Lung (tissue), 12 donors: ENCODE results near the gene NOVA2. TPM values are rescaled to one million over a fixed set of nuclear protein-coding genes. Genes with fewer than 3 reads are reported as not detected.

Experiments used
- ATAC-seq: fragments of 200-7000 bp; cut with Tn5 transposase; one replicate; pipeline ENCODE4 v1.9.1; 2020; ENCODE audit warnings: moderate number of reproducible peaks; ENCODE audit not compliant: insufficient read depth, low FRiP score
- DNase-seq, 3 donors: peaks; one replicate each; pipeline ENCODE4 v3.0.0-alpha.2; 2013 to 2017
- H3K27ac ChIP-seq, 2 donors: one replicate each; pipeline ENCODE4 v1.5.1; 2013; ENCODE audit warnings: mild to moderate bottlenecking in 2 of 2, moderate library complexity in 2 of 2, control low read depth in 1 of 2, inconsistent platforms in 1 of 2, low read depth in 1 of 2, low read length in 1 of 2
- H3K27me3 ChIP-seq, 3 donors: one replicate each; pipeline ENCODE4 v1.5.1; 2013; ENCODE audit warnings: low read length in 2 of 3; ENCODE audit not compliant: control insufficient read depth in 3 of 3, insufficient read depth in 3 of 3
- H3K36me3 ChIP-seq, 4 donors: one replicate each; pipeline ENCODE4 v1.5.1; 2013; ENCODE audit warnings: low read length in 4 of 4, mild to moderate bottlenecking in 1 of 4, moderate library complexity in 1 of 4; ENCODE audit not compliant: control insufficient read depth in 4 of 4, insufficient read depth in 4 of 4
- H3K4me1 ChIP-seq, 5 donors: one replicate each; pipeline ENCODE4 v1.5.1; 2013; ENCODE audit warnings: low read length in 5 of 5, mild to moderate bottlenecking in 2 of 5, moderate library complexity in 1 of 5; ENCODE audit not compliant: control insufficient read depth in 5 of 5, insufficient read depth in 5 of 5
- H3K4me3 ChIP-seq: one replicate; pipeline ENCODE4 v1.5.1; 2013; ENCODE audit warnings: mild to moderate bottlenecking, control low read depth, moderate library complexity
- H3K9ac ChIP-seq, 2 donors: one replicate each; pipeline ENCODE4 v1.5.1; 2013; ENCODE audit warnings: low read length in 2 of 2, control low read depth in 1 of 2; ENCODE audit not compliant: insufficient read depth in 1 of 2
- H3K9me3 ChIP-seq, 4 donors: one replicate each; pipeline ENCODE4 v1.5.1; 2013; ENCODE audit warnings: low read length in 3 of 4, mild to moderate bottlenecking in 1 of 4, moderate library complexity in 1 of 4; ENCODE audit not compliant: control insufficient read depth in 4 of 4, insufficient read depth in 3 of 4
- CTCF ChIP-seq: IDR thresholded peaks from 2 replicates; pipeline ENCODE4 v1.5.1; 2012; ENCODE audit warnings: mild to moderate bottlenecking; ENCODE audit errors: control extremely low read depth, extremely low read depth
- WGBS, 2 donors: extraction: QIAGEN DNeasy Blood & Tissue Kit; methylation state at CpG; one replicate each; pipeline ENCODE4 v1.1.7; 2013; 5-methylcytosine and 5-hydroxymethylcytosine counted together
- polyA plus RNA-seq, 2 donors: library from polyadenylated mRNA; stranded (reverse); fragments of 200-250 nt; gene quantifications; one replicate each; pipeline ENCODE4 v1.2.1, GENCODE V29; 2013
- total RNA-seq, 2 donors: library from RNA; depleted of rRNA in 1 of 2; stranded (reverse); fragments of >200 nt in 1 of 2; gene quantifications; one replicate each; pipeline ENCODE4 v1.2.1, GENCODE V29; 2014 to 2021
- donor health status: control.
- donor health status: control.
- donor health status: Bipolar disorder and iron deficiency.
- donor health status: healthy.
- donor health status: DM: yes; HTN: yes; CAD: no.

Gene NOVA2
- total and polyA plus RNA-seq, 4 donors: 2.3 to 11.6 (median 4.8) TPM

- peak overlapping the region in 1 of 2 donors; percentile 34 for H3K27ac ChIP-seq
- H3K27me3 ChIP-seq: peaks cover 2 to 47% (median 27%) of the 10 kb centered on the region in 3 donors
- 53 to 71% methylated on average over 5 of the region's 5 CpGs for WGBS, 2 donors
These were observed 4.0 kb downstream of the NOVA2 start for GRCh38 chr19:45969676-45970075.

GRCh38 chr19:45968626-45969025 lies 5.0 kb downstream of the NOVA2 start:
- no peak for DNase-seq
- Histone ChIP-seq H3K27ac (no peak overlapping the region), H3K9ac (no peak overlapping the region), H3K9me3 (peaks cover 0 to 3% (median 0%) of the 10 kb centered on the region in 4 donors), H3K4me3 (no peak overlapping the region), H3K36me3 (no peaks in the 10 kb centered on the region), H3K4me1 (no peaks in the 10 kb centered on the region), H3K27me3 (peaks cover 2 to 40% (median 19%) of the 10 kb centered on the region in 3 donors)
- ATAC-seq: no peak
- no peak for TF ChIP-seq CTCF
- WGBS, 2 donors: 71 to 82% methylated on average over 9 of the region's 9 CpGs

More at GRCh38 chr19:45969676-45970075, 4.0 kb downstream of the NOVA2 start:
- no peaks in the 10 kb centered on the region for H3K36me3 ChIP-seq
- DNase-seq: no peak
- peaks cover 0 to 3% (median 0%) of the 10 kb centered on the region in 4 donors for H3K9me3 ChIP-seq
- no peak overlapping the region for H3K4me3 ChIP-seq
- H3K4me1 ChIP-seq: no peaks in the 10 kb centered on the region
- no peak for TF ChIP-seq CTCF
- no peak overlapping the region for H3K9ac ChIP-seq
- ATAC-seq: no peak

GRCh38 chr19:45967246-45967645 lies 6.4 kb downstream of the NOVA2 start:
- H3K27me3 ChIP-seq: peaks cover 2 to 31% (median 13%) of the 10 kb centered on the region in 3 donors
- 56 to 85% methylated on average over 7 of the region's 7 CpGs for WGBS, 2 donors

More at GRCh38 chr19:45967246-45967645, 6.4 kb downstream of the NOVA2 start:
- H3K4me1 ChIP-seq: no peaks in the 10 kb centered on the region
- ATAC-seq: no peak
- DNase-seq: no peak
- no peak overlapping the region for H3K27ac ChIP-seq
- no peak overlapping the region for H3K4me3 ChIP-seq
- TF ChIP-seq CTCF: no peak
- no peaks in the 10 kb centered on the region for H3K9me3 ChIP-seq
- H3K9ac ChIP-seq: no peak overlapping the region
- no peaks in the 10 kb centered on the region for H3K36me3 ChIP-seq
